Measurements from ENCODE around the gene ECE1. TPM values are rescaled to one million over a fixed set of nuclear protein-coding genes. Genes with fewer than 3 reads are reported as not detected.

Gene ECE1
- total RNA-seq, 1 donor from 2014 or later: 15.2 TPM

- H3K27ac Mint-ChIP-seq: peak overlapping the region; percentile 76
- H3K9me3 Mint-ChIP-seq: peaks cover 2% of the 10 kb centered on the region
- no peak for TF ChIP-seq EZH2phosphoT487 (IDR thresholded peaks at IDR 0.05)
- TF ChIP-seq EZH2 (IDR thresholded peaks at IDR 0.05): no peak
- TF ChIP-seq, protein P1, sequence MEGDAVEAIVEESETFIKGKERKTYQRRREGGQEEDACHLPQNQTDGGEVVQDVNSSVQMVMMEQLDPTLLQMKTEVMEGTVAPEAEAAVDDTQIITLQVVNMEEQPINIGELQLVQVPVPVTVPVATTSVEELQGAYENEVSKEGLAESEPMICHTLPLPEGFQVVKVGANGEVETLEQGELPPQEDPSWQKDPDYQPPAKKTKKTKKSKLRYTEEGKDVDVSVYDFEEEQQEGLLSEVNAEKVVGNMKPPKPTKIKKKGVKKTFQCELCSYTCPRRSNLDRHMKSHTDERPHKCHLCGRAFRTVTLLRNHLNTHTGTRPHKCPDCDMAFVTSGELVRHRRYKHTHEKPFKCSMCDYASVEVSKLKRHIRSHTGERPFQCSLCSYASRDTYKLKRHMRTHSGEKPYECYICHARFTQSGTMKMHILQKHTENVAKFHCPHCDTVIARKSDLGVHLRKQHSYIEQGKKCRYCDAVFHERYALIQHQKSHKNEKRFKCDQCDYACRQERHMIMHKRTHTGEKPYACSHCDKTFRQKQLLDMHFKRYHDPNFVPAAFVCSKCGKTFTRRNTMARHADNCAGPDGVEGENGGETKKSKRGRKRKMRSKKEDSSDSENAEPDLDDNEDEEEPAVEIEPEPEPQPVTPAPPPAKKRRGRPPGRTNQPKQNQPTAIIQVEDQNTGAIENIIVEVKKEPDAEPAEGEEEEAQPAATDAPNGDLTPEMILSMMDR (IDR thresholded peaks at IDR 0.05): no peak
- Histone ChIP-seq H3K9me3 (ENCODE audit: low read depth) (no peaks in the 10 kb centered on the region), H3K79me2 (ENCODE audit: low read depth) (no peaks in the 10 kb centered on the region), H3K36me3 (no peaks in the 10 kb centered on the region), H4K20me1 (ENCODE audit: low read depth) (peaks cover 36% of the 10 kb centered on the region), H3K27ac (no peak overlapping the region), H3K4me1 (peaks cover 14% of the 10 kb centered on the region), H3K27me3 (peaks cover 6% of the 10 kb centered on the region), H2AFZ (replicated peaks) (no peak overlapping the region), H3K9ac (no peak overlapping the region), H3K4me2 (no peak overlapping the region), H3K4me3 (no peak overlapping the region), H3F3A (ENCODE audit: low read depth) (peaks cover 10% of the 10 kb centered on the region)
- peaks cover 6% of the 10 kb centered on the region for H3K27me3 Mint-ChIP-seq (ENCODE audit: insufficient read depth, low read depth)
- DNase-seq (ENCODE audit: low spot score): no peak
- no peak overlapping the region for H3K4me3 Mint-ChIP-seq
- H3K36me3 Mint-ChIP-seq: no peaks in the 10 kb centered on the region
- H3K4me1 Mint-ChIP-seq: peaks cover 68% of the 10 kb centered on the region
These were observed 41.7 kb upstream of the ECE1 start for GRCh38 chr1:21331752-21332478.

GRCh38 chr1:21330544-21330943 is 40.3 kb upstream of the ECE1 start:
- peaks cover 24% of the 10 kb centered on the region for H3F3A ChIP-seq (ENCODE audit: low read depth)
- H3K4me1 ChIP-seq: peaks cover 28% of the 10 kb centered on the region
- no peaks in the 10 kb centered on the region for H3K36me3 ChIP-seq
- H2AFZ ChIP-seq (replicated peaks): no peak overlapping the region
- no peak for DNase-seq (ENCODE audit: low spot score)
- H3K4me3 ChIP-seq: no peak overlapping the region
- Mint-ChIP-seq H3K27ac (peak overlapping the region; percentile 91), H3K4me1 (peaks cover 79% of the 10 kb centered on the region), H3K36me3 (no peaks in the 10 kb centered on the region), H3K27me3 (ENCODE audit: insufficient read depth, low read depth) (peaks cover 6% of the 10 kb centered on the region), H3K9me3 (peaks cover 2% of the 10 kb centered on the region), H3K4me3 (no peak overlapping the region)
- peaks cover 6% of the 10 kb centered on the region for H3K27me3 ChIP-seq
- H3K79me2 ChIP-seq (ENCODE audit: low read depth): no peaks in the 10 kb centered on the region
- no peak overlapping the region for H3K9ac ChIP-seq
- no peak for TF ChIP-seq EZH2 (IDR thresholded peaks at IDR 0.05)
- no peak for TF ChIP-seq EZH2phosphoT487 (IDR thresholded peaks at IDR 0.05)
- TF ChIP-seq, protein P1 (IDR thresholded peaks at IDR 0.05): no peak
- no peak overlapping the region for H3K4me2 ChIP-seq
- H3K9me3 ChIP-seq (ENCODE audit: low read depth): no peaks in the 10 kb centered on the region
- no peak overlapping the region for H3K27ac ChIP-seq
- peaks cover 30% of the 10 kb centered on the region for H4K20me1 ChIP-seq (ENCODE audit: low read depth)

- Histone ChIP-seq H4K20me1 (ENCODE audit: low read depth) (peaks cover 23% of the 10 kb centered on the region), H3K27ac (no peak overlapping the region), H3K9ac (no peak overlapping the region), H2AFZ (replicated peaks) (no peak overlapping the region), H3K4me1 (peaks cover 32% of the 10 kb centered on the region), H3K36me3 (no peaks in the 10 kb centered on the region), H3F3A (ENCODE audit: low read depth) (peaks cover 36% of the 10 kb centered on the region), H3K27me3 (no peaks in the 10 kb centered on the region), H3K4me3 (no peak overlapping the region), H3K4me2 (no peak overlapping the region), H3K9me3 (ENCODE audit: low read depth) (no peaks in the 10 kb centered on the region), H3K79me2 (ENCODE audit: low read depth) (no peaks in the 10 kb centered on the region)
- Mint-ChIP-seq H3K4me1 (peaks cover 81% of the 10 kb centered on the region), H3K4me3 (no peak overlapping the region), H3K27ac (peak overlapping the region; percentile 78), H3K36me3 (no peaks in the 10 kb centered on the region), H3K9me3 (peaks cover 2% of the 10 kb centered on the region), H3K27me3 (ENCODE audit: insufficient read depth, low read depth) (peaks cover 8% of the 10 kb centered on the region)
- DNase-seq (ENCODE audit: low spot score): no peak
- TF ChIP-seq EZH2phosphoT487 (IDR thresholded peaks at IDR 0.05): no peak
- TF ChIP-seq, protein P1 (IDR thresholded peaks at IDR 0.05): no peak
- TF ChIP-seq EZH2 (IDR thresholded peaks at IDR 0.05): no peak
These were observed 39.1 kb upstream of the ECE1 start for GRCh38 chr1:21329209-21329844.
